Smooth muscle cell of the coronary artery (primary cell): ENCODE data around the gene APOBEC3B. TPM values are rescaled to one million over a fixed set of nuclear protein-coding genes. Genes with fewer than 3 reads are reported as not detected.

Source experiments
- total RNA-seq: library from RNA; depleted of rRNA; stranded (reverse); fragments of >200 nt; gene quantifications from 2 replicates; pipeline ENCODE4 v1.2.3, GENCODE V29; 2014; ENCODE audit warnings: low replicate concordance

Gene APOBEC3B
- 0.82 and 1.6 TPM in 2 replicates for total RNA-seq

GRCh38 chr22:38981992-38982927 is at the start of gene APOBEC3B:
APOBEC3B (plus strand) TSS chr22:38982347; CDS start chr22:38982454, 107 bp downstream.

GRCh38 chr22:38957046-38957770 is 24.9 kb upstream of the APOBEC3B start, which contains the start of gene APOBEC3A:
APOBEC3A (plus strand) TSS chr22:38957609; CDS start chr22:38957692, 83 bp downstream.

GRCh38 chr22:39013942-39014722 is 32.0 kb downstream of the APOBEC3B start, which contains the start of gene APOBEC3C:
APOBEC3C (plus strand) TSS chr22:39014257; CDS start chr22:39014363, 106 bp downstream.

GRCh38 chr22:39040538-39041296 is 58.6 kb downstream of the APOBEC3B start, which contains the start of gene APOBEC3F:
APOBEC3F (plus strand) TSS chr22:39040864; CDS start chr22:39040961, 97 bp downstream.

Other genes with a start within 250 kb of the APOBEC3B start
- 41.9 and 65.1 TPM in 2 replicates for gene SUN2, start 226.3 kb upstream of the APOBEC3B start, total RNA-seq
- 12.4 and 19.4 TPM in 2 replicates for gene DNAL4, start 188.2 kb upstream of the APOBEC3B start, total RNA-seq
- 0.60 and 2.0 TPM in 2 replicates for gene NPTXR, start 138.3 kb upstream of the APOBEC3B start, total RNA-seq
- 22.2 and 24.6 TPM in 2 replicates for gene CBX6, start 110.1 kb upstream of the APOBEC3B start, total RNA-seq
- not detected in 2 replicates for gene APOBEC3A, start 24.7 kb upstream of the APOBEC3B start, total RNA-seq
- gene APOBEC3C, start 31.9 kb downstream of the APOBEC3B start, total RNA-seq: 5.4 and 6.0 TPM in 2 replicates
- gene APOBEC3D, start 38.8 kb downstream of the APOBEC3B start, total RNA-seq: 0.60 and 4.8 TPM in 2 replicates
- gene APOBEC3F, start 58.5 kb downstream of the APOBEC3B start, total RNA-seq: 5.3 and 8.1 TPM in 2 replicates
- gene APOBEC3G, start 94.9 kb downstream of the APOBEC3B start, total RNA-seq: 8.6 and 9.1 TPM in 2 replicates
- 0.70 TPM in 1 of 2 replicates, not detected in the other for gene APOBEC3H, start 114.9 kb downstream of the APOBEC3B start, total RNA-seq
- gene CBX7, start 170.3 kb downstream of the APOBEC3B start, total RNA-seq: 1.6 and 9.8 TPM in 2 replicates